ENCODE results near the gene TEDC2. TPM values are rescaled to one million over a fixed set of nuclear protein-coding genes. Genes with fewer than 3 reads are reported as not detected.
"Not testable (repeated sequence)": the region's sequence is repeated elsewhere in the genome, so short reads cannot be mapped to it uniquely, and the experiment has no call there.

The TEDC2 gene
- total and polyA plus RNA-seq, 2 of the 8 experiments (the other 6 are each of a cell fraction or from before 2014, with no cell fraction given): 54.6 to 55.6 TPM

DNA sequence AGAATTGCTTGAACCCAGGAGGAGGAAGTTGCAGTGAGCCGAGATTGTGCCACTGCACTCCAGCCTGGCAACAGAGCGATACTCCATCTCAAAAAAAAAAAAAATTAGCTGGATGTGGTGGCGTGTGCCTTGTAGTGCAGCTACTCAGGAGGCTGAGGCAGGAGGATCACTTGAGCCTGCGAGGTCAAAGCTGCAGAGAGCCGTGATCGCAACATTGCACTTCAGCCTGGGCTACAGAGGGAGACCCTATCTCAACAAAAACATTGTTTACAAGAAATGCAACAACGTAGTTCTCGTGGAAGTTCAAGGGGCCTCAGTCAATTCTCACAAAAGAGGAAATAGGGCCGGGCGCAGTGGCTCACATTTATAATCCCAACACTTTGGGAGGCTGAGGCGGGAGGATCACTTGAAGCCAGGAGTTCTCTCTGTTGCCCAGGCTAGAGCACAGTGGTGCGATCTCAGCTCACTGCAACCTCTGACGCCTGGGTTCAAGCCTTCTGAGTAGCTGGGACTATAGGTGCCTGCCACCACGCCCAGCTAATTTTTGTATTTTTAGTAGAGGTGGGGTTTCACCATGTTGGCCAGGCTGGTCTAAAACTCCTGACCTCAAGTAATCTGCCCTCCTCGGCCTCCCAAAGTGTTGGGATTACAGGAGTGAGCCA, 18.6 kb upstream of the TEDC2 start:
- H2AK5ac ChIP-seq (ENCODE audit: low read depth, low read length); H3K56ac ChIP-seq (replicated peaks; ENCODE audit: insufficient read length, low read depth, low read length); H4K91ac ChIP-seq (replicated peaks; ENCODE audit: insufficient read length, low read length); H2BK5ac ChIP-seq (ENCODE audit: low read depth, low read length); H2BK20ac ChIP-seq (ENCODE audit: low read length); H3K23ac ChIP-seq (ENCODE audit: insufficient read length); H3K4me2 ChIP-seq (ENCODE audit: insufficient read depth in 1 of 2, low read depth in 2 of 2, low read length in 2 of 2); H3K9ac ChIP-seq (replicated peaks in 1 of 4; ENCODE audit: extremely low read depth in 1 of 4, low read depth in 3 of 4, low read length in 3 of 4); H3K79me1 ChIP-seq (ENCODE audit: low read depth, low read length); H4K5ac ChIP-seq (ENCODE audit: insufficient read length, low read depth, low read length); H2BK12ac ChIP-seq (ENCODE audit: low read depth, low read length); H3K4me1 ChIP-seq (replicated peaks in 1 of 4; ENCODE audit: control insufficient read depth in 3 of 4, insufficient read depth in 4 of 4, low read length in 3 of 4); H4K8ac ChIP-seq (ENCODE audit: extremely low read depth, insufficient read depth, low read length); H3K27me3 ChIP-seq (replicated peaks in 1 of 4; ENCODE audit: control insufficient read depth in 3 of 4, extremely low read depth in 1 of 4, insufficient read depth in 3 of 4, low read length in 3 of 4); H3K14ac ChIP-seq (ENCODE audit: insufficient read length); FAIRE-seq; H3K18ac ChIP-seq (ENCODE audit: extremely low read depth, low read length); H3K23me2 ChIP-seq (ENCODE audit: low read depth, low read length); H2BK15ac ChIP-seq (ENCODE audit: low read length); H3K27ac ChIP-seq (ENCODE audit: low read depth, low read length); H2BK120ac ChIP-seq (replicated peaks; ENCODE audit: low read depth, low read length); H3K79me2 ChIP-seq (ENCODE audit: control insufficient read depth in 1 of 2, insufficient read depth in 2 of 2, low read length in 2 of 2); H3K4me3 ChIP-seq (ENCODE audit: extremely low read depth in 1 of 4, insufficient read depth in 2 of 4, low read depth in 3 of 4, low read length in 4 of 4); H3K4ac ChIP-seq (replicated peaks; ENCODE audit: insufficient read length, low read depth, low read length); DNase-seq (ENCODE audit: low read depth in 1 of 2, low spot score in 2 of 2); H3K9me3 ChIP-seq (ENCODE audit: insufficient read depth in 2 of 2, low read depth in 1 of 2, low read length in 1 of 2); H2AFZ ChIP-seq (ENCODE audit: low read length): not testable (repeated sequence)
- ChIA-PET CTCF (ENCODE audit: partially characterized antibody) (interaction anchor here (0.9 to 1.9 kb wide), 4 partner anchors 9 to 247 kb away, joined by 4 to 7 read pairs (median 4); no protein-coding TSS in a partner anchor), POLR2A (ENCODE audit: partially characterized antibody) (interaction anchor here (1.2 kb wide), 1 partner anchor 19 kb away, joined by 4 read pairs; the partner anchor contains the start of gene TEDC2)
- 83% methylated on average over 14 of the region's 15 CpGs; no CpG with 5 or more reads in 1 of the 2 experiments for WGBS, 2 experiments (ENCODE audit: extremely low coverage in 1 of 2, insufficient coverage in 1 of 2, insufficient read length in 1 of 2, insufficient replicate concordance in 2 of 2, low coverage in 1 of 2, low lambda C conversion rate in 2 of 2, missing lambda C conversion rate in 1 of 2)
- Histone ChIP-seq H4K20me1 (replicated peaks in 1 of 2; ENCODE audit: control insufficient read depth in 1 of 2, insufficient read depth in 2 of 2, low read length in 2 of 2) (peaks cover 8 to 13% of the 10 kb centered on the region in 2 experiments), H3K36me3 (ENCODE audit: control insufficient read depth in 2 of 4, insufficient read depth in 4 of 4, low read length in 3 of 4) (peaks cover 27 to 70% (median 55%) of the 10 kb centered on the region in 4 experiments)
